HCT116 (cell line): Measurements from ENCODE around the gene RAB3GAP2. TPM values are rescaled to one million over a fixed set of nuclear protein-coding genes. Genes with fewer than 3 reads are reported as not detected.

Experiments used
- ATAC-seq: fragments of 200-7000 bp; cut with Tn5 transposase; 2 replicates; pipeline ENCODE4 v1.9.1; 2020; ENCODE audit warnings: mild to moderate bottlenecking, moderate library complexity
- BruUV-seq: library from RNA; stranded (reverse); fragments of 400-500 nt; replicated peaks from 2 replicates; lab custom pipeline; 2021; lab: Mats Ljungman, UMichigan
- CTCF ChIA-PET: fragments of 300-600 bp; sonication (Branson Sonifier 250); formaldehyde crosslinking; loops from one replicate; lab custom pipeline; 2021; ENCODE audit warnings: antibody characterized with exemption; lab: Charles Lee
- POLR2A ChIA-PET: fragments of 300-600, 350-600 bp; sonication (Branson Sonifier 250); formaldehyde crosslinking; loops from one replicate; lab custom pipeline; 2021; ENCODE audit warnings: antibody characterized with exemption; lab: Charles Lee
- RAD21 ChIA-PET, 2 experiments: fragments of 300-600 bp; sonication (Branson Sonifier 250); formaldehyde crosslinking; loops; one replicate each; lab custom pipeline; 2023; ENCODE audit warnings: low total read pairs in 2 of 2; ENCODE audit not compliant: uncharacterized antibody in 2 of 2, unreplicated experiment in 2 of 2, low non-redundant PET in 1 of 2; lab: Charles Lee
- DNase-seq: peaks from one replicate; pipeline ENCODE4 v3.0.0-alpha.2; 2010; ENCODE audit warnings: low read depth, low spot score
- H2AFZ ChIP-seq: fragments of 200-600 bp; shearing (Covaris generic), sonication (generic); 2 replicates; pipeline ENCODE4 v1.6.1; 2017; ENCODE audit warnings: low read depth, mixed run types, mixed read lengths, antibody characterized with exemption, low read length; ENCODE audit not compliant: poor library complexity, severe bottlenecking
- H3K27ac ChIP-seq: 2 replicates; pipeline ENCODE4 v1.5.1; 2012; ENCODE audit warnings: low read depth, low read length
- H3K27me3 ChIP-seq: fragments of 200-600 bp; sonication (generic); 2 replicates; pipeline ENCODE4 v1.6.1; 2016; ENCODE audit warnings: mixed run types, low read length, mixed read lengths; ENCODE audit not compliant: insufficient read depth
- H3K36me3 ChIP-seq, 2 experiments: fragments of 200-500 bp in 1 of 2; fragments of 200-600 bp in 1 of 2; sonication (Bioruptor generic) in 1 of 2; sonication (generic) in 1 of 2; 2 replicates each; pipeline versions ENCODE4 v1.5.1 to v1.6.1; 2014 to 2016; ENCODE audit warnings: low read length in 2 of 2, inconsistent platforms in 1 of 2, mixed read lengths in 1 of 2, mixed run types in 1 of 2; ENCODE audit not compliant: insufficient read depth in 2 of 2, control insufficient read depth in 1 of 2
- H3K4me1 ChIP-seq, 2 experiments: fragments of 200-600 bp in 1 of 2; sonication (generic) in 1 of 2; 2 replicates each; pipeline versions ENCODE4 v1.5.1 to v1.6.1; 2012 to 2017; ENCODE audit warnings: low read length in 2 of 2, inconsistent platforms in 1 of 2, mild to moderate bottlenecking in 1 of 2, mixed read lengths in 1 of 2, mixed run types in 1 of 2, moderate library complexity in 1 of 2; ENCODE audit not compliant: insufficient read depth in 2 of 2, control insufficient read depth in 1 of 2
- H3K4me2 ChIP-seq: fragments of 200-600 bp; sonication (generic); 2 replicates; pipeline ENCODE4 v1.6.1; 2017; ENCODE audit warnings: mixed run types, low read length, mixed read lengths
- H3K4me3 ChIP-seq, 2 experiments: fragments of 200-600 bp in 1 of 2; sonication (generic) in 1 of 2; replicated peaks in 1 of 2; 2 replicates each; pipeline ENCODE4 v1.5.1; 2011 to 2016; ENCODE audit warnings: low read length in 2 of 2, control low read depth in 1 of 2, low read depth in 1 of 2, mild to moderate bottlenecking in 1 of 2, mixed read lengths in 1 of 2, mixed run types in 1 of 2
- H3K79me2 ChIP-seq: fragments of 200-600 bp; sonication (generic); 2 replicates; pipeline ENCODE4 v1.6.1; 2017; ENCODE audit warnings: mild to moderate bottlenecking, mixed run types, low read length, moderate library complexity, mixed read lengths; ENCODE audit not compliant: insufficient read depth
- H3K9ac ChIP-seq: fragments of 200-600 bp; sonication (generic); 2 replicates; pipeline ENCODE4 v1.6.1; 2016; ENCODE audit warnings: low read length, mixed read lengths
- H3K9me2 ChIP-seq: fragments of 200-600 bp; sonication (generic), shearing (Covaris generic); 2 replicates; pipeline ENCODE4 v1.6.1; 2017; ENCODE audit warnings: mixed run types, mild to moderate bottlenecking, moderate library complexity; ENCODE audit not compliant: insufficient read depth
- H3K9me3 ChIP-seq, 2 experiments: fragments of 200-500 bp in 1 of 2; fragments of 200-600 bp in 1 of 2; sonication (Bioruptor generic) in 1 of 2; sonication (generic) in 1 of 2; 2 replicates each; pipeline ENCODE4 v1.6.1; 2014 to 2017; ENCODE audit warnings: low read length in 2 of 2, mixed read lengths in 2 of 2, inconsistent platforms in 1 of 2, low read depth in 1 of 2, mild to moderate bottlenecking in 1 of 2, mixed run types in 1 of 2, moderate library complexity in 1 of 2; ENCODE audit not compliant: control insufficient read depth in 1 of 2, insufficient read depth in 1 of 2
- H4K20me1 ChIP-seq: fragments of 200-600 bp; sonication (generic), shearing (Covaris generic); 2 replicates; pipeline ENCODE4 v1.6.1; 2017; ENCODE audit warnings: mixed run types, mild to moderate bottlenecking, moderate library complexity; ENCODE audit not compliant: insufficient read depth
- ATF3 ChIP-seq: IDR thresholded peaks from 2 replicates; pipeline ENCODE4 v1.6.1; 2012
- CBX3 ChIP-seq: IDR thresholded peaks from 2 replicates; pipeline ENCODE4 v1.6.1; 2012; ENCODE audit warnings: low read depth
- CTCF ChIP-seq, 3 experiments: fragments of 200-600 bp in 1 of 3; sonication (generic) in 1 of 3; IDR thresholded peaks in 2 of 3; conservative IDR thresholded peaks in 1 of 3; 2 replicates each; pipeline ENCODE4 v1.5.1; 2012 to 2017; ENCODE audit warnings: low read depth in 2 of 3, low read length in 2 of 3, antibody characterized with exemption in 1 of 3, borderline replicate concordance in 1 of 3, control low read depth in 1 of 3, mild to moderate bottlenecking in 1 of 3, mixed read lengths in 1 of 3, mixed run types in 1 of 3, moderate library complexity in 1 of 3; ENCODE audit not compliant: insufficient read depth in 1 of 3
- EGR1 ChIP-seq: IDR thresholded peaks from 2 replicates; pipeline ENCODE4 v1.6.1; 2012; ENCODE audit warnings: low read depth
- ELF1 ChIP-seq: IDR thresholded peaks from 2 replicates; pipeline ENCODE4 v1.6.1; 2012; ENCODE audit warnings: low read depth, borderline replicate concordance
- EZH2 ChIP-seq: fragments of 200-600 bp; sonication (generic); IDR thresholded peaks from 2 replicates; pipeline ENCODE4 v1.6.1; 2017; ENCODE audit warnings: antibody characterized with exemption, mixed run types
- EZH2phosphoT487 ChIP-seq: fragments of 200-600 bp; IDR thresholded peaks from 2 replicates; pipeline ENCODE4 v1.6.1; 2018; ENCODE audit warnings: antibody characterized with exemption, borderline replicate concordance
- JUND ChIP-seq: IDR thresholded peaks from 2 replicates; pipeline ENCODE4 v1.6.1; 2012
- POLR2AphosphoS5 ChIP-seq: IDR thresholded peaks from 2 replicates; pipeline ENCODE4 v1.6.1; 2011; ENCODE audit warnings: mild to moderate bottlenecking, low read depth, low read length, moderate library complexity
- RAD21 ChIP-seq: IDR thresholded peaks from 2 replicates; pipeline ENCODE4 v1.6.1; 2012; ENCODE audit warnings: low read depth, mild to moderate bottlenecking
- TCF7L2 ChIP-seq: IDR thresholded peaks from 2 replicates; pipeline ENCODE4 v1.7.0; 2011; ENCODE audit warnings: borderline replicate concordance, inconsistent platforms; ENCODE audit not compliant: insufficient read depth, insufficient read length; ENCODE audit errors: extremely low read depth
- intact Hi-C: fragments of 100-400 bp; cut with micrococcal nuclease; formaldehyde crosslinking; loops from 2 replicates; pipeline ENCODE4 v1.10.0; 2022
- total RNA-seq: library from RNA; stranded (reverse); gene quantifications from one replicate; pipeline ENCODE4 v1.2.1, GENCODE V29; 2021; ENCODE audit not compliant: unreplicated experiment

RAB3GAP2 gene
- total RNA-seq, 1 experiment from 2014 or later, result 32.5 TPM

GRCh38 chr1:220224611-220225124, 47.6 kb downstream of the RAB3GAP2 start:
- Histone ChIP-seq H3K9me3 (no peaks in the 10 kb centered on the region), H3K4me3 (no peak overlapping the region)
- RAD21 ChIA-PET, result no interaction called here
- POLR2A ChIA-PET, result no interaction called here
- TF ChIP-seq EZH2 (no peak), ELF1 (no peak), RAD21 (no peak), POLR2AphosphoS5 (no peak), EGR1 (no peak), CTCF (IDR thresholded peaks at IDR 0.05 in 2 of 3, conservative IDR thresholded peaks at IDR 0.05 in 1 of 3; ENCODE audit: borderline replicate concordance in 1 of 3, insufficient read depth in 1 of 3, low read depth in 2 of 3, low read length in 2 of 3) (no peak), TCF7L2 (no peak), JUND (no peak), ATF3 (no peak), CBX3 (no peak), EZH2phosphoT487 (no peak)
- TF ChIP-seq, all 23 proteins: peak for 0
- no peak for DNase-seq
- no peaks in the 10 kb centered on the region for H3K4me1 ChIP-seq
- ATAC-seq, result no peak
- BruUV-seq, result no TSS peak
- H3K9ac ChIP-seq, result no peak overlapping the region
- H3K9me2 ChIP-seq, result no peaks in the 10 kb centered on the region
- no peaks in the 10 kb centered on the region for H3K36me3 ChIP-seq
- no peak overlapping the region for H3K27ac ChIP-seq
- peaks cover 44% of the 10 kb centered on the region for H3K79me2 ChIP-seq
- H4K20me1 ChIP-seq, result no peaks in the 10 kb centered on the region
- CTCF ChIA-PET, result interaction anchor here (1.4 kb wide), 1 partner anchor 35 kb away, joined by 4 read pairs; no protein-coding TSS in a partner anchor
- H3K27me3 ChIP-seq, result no peaks in the 10 kb centered on the region
- intact Hi-C loops, result no loop called here
- no peak overlapping the region for H2AFZ ChIP-seq
- H3K4me2 ChIP-seq, result no peak overlapping the region
